GM12891 (cell line): ENCODE data around the gene KCNA4.

Source experiments
- POLR2A ChIP-seq: IDR thresholded peaks from 2 replicates; pipeline ENCODE4 v1.6.1; 2011; ENCODE audit warnings: low read depth, low read length, control low read depth
- POLR2AphosphoS5 ChIP-seq: IDR thresholded peaks from 2 replicates; pipeline ENCODE4 v1.6.1; 2011; ENCODE audit warnings: low read depth, low read length, control low read depth
- POU2F2 ChIP-seq: IDR thresholded peaks from 2 replicates; pipeline ENCODE4 v1.6.1; 2011; ENCODE audit warnings: low read depth, mild to moderate bottlenecking, control low read depth, low read length, moderate library complexity
- TAF1 ChIP-seq: IDR thresholded peaks from 2 replicates; pipeline ENCODE4 v1.6.1; 2011; ENCODE audit warnings: low read depth, low read length, control low read depth

GRCh38 chr11:30012346-30012745 is 4.5 kb downstream of the KCNA4 start:
- TF ChIP-seq POLR2AphosphoS5 (no peak), POLR2A (no peak), POU2F2 (no peak), TAF1 (no peak)
